DMS153 (cell line): Measurements from ENCODE around the gene MGMT.

ENCODE experiments used
- DNase-seq: peaks from one replicate; lab custom pipeline; 2025; lab: John Stamatoyannopoulos, UW

MGMT gene

GRCh38 chr10:129455625-129456024, 11.4 kb upstream of the MGMT start:
- DNase-seq = no peak

DNA sequence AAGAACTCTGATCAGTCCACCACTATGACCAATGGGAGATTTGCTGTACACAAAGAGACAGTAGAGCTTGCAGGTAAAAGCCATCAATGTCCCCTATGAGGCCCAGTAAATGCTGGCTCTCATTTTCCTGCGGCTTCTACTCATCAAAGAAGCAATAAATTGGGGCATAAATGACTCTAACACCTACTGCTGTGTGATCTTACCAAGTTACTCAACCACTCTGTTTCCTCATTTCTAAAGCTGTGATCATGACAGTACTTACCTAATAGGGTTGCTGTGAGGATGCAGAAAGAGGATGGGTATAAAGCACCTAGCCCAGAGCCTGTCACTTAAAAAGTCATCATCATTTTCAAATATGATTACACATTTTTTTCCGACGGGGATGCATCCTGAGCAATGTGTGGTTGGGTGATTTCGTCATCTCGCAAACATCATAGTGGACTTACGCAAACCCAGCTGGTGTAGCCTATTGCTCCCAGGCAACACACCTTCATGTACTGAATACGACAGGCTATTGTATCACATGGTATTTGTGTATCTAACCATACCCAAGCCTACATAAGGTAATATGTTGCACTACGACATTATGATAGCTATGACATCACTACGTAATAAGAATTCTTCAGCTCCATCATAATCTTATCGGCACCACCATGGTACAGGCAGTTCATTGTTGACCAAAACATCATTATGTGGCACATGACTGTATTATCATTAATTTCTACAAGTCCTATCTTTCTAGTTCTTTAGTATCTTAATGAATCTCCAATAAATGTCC, 7.1 kb upstream of the MGMT start:
- DNase-seq = no peak

DNA sequence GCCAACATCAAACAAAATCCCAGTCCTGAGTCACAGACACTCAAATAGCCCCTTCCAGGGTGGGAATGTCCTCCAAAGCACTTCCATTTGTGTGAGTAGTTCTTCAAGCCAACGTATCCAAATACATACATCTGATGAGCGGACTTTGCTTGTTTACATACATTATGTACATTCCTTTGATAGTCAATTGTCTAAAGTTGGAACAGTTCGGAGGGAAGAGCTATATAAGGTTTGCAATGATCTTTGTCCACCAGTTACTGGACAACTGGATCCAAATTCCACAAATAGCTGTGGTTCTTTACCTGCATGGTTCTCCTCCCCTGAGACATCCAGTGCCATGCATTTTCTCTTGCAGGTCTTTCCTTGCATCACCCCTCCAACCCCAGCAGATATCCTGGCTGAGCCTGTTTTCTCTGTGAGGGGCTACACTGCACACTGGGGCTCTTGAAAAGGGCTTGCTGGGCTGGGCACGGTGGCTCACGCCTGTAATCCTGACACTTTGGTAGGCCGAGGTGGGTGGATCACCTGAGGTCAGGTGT, 4.7 kb upstream of the MGMT start:
- DNase-seq = no peak

DNA sequence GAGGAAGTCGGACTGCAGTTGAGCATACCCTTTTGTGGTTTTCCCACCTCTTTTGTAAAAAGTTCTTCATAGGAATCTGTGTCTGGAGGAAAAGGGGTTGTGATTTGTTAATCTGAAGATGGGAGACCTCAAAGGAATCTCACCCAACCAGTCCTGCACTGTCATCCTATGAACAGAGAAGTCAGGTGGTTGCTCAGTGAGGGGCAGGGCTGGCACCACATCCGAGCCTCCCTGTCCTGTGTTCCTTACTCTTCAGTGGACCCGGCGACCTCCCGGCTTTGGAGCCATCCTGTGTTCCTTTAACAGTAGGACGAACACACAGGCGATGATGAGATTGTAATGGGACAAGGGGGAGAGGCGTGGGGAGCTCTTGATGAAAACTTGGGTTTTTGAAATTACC, 2.8 kb upstream of the MGMT start:
- no peak for DNase-seq

GRCh38 chr10:129465796-129466702, 992 bp upstream of the MGMT start:
- no peak for DNase-seq

- no peak for DNase-seq
Measured at GRCh38 chr10:129467359-129468064, 471 bp downstream of the MGMT start.

GRCh38 chr10:129468187-129468586, 1.1 kb downstream of the MGMT start:
- DNase-seq = no peak

GRCh38 chr10:129470103-129470851, 3.2 kb downstream of the MGMT start:
- no peak for DNase-seq

DNA sequence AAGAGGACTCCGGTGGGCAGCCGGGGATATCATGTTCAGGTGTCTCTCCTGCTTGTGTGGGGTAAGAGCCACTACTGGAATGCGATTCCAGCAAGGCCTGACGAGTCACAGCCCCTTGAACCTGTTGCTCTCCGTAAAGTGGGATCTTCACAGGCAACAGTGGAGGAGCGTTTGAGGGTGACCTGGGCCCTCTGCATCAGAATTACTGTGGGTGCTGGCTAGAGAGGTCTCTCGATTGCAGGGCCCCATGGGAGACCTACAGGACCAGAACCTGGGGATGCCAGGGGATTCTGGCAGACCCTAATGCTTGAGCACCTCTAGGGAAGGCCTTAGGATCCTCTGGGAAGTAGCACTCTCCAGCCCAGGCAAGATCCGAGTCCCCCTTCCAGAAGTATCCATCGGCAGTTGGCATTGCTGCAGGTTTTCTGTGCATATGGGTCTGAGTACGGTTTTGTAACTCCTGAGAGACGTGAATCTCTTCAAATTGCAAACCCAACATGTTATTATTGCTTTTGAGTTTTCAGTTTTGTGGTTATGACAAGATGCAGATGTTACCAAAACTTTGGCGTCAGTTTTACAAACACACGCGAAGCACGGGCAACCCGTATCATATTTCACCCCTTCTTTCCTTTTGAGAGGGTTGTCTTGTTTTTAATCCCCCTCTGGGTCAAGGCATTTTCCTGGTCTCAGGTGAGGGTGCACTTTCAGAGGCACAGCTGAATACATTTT, 4.6 kb downstream of the MGMT start:
- DNase-seq = no peak

DNA sequence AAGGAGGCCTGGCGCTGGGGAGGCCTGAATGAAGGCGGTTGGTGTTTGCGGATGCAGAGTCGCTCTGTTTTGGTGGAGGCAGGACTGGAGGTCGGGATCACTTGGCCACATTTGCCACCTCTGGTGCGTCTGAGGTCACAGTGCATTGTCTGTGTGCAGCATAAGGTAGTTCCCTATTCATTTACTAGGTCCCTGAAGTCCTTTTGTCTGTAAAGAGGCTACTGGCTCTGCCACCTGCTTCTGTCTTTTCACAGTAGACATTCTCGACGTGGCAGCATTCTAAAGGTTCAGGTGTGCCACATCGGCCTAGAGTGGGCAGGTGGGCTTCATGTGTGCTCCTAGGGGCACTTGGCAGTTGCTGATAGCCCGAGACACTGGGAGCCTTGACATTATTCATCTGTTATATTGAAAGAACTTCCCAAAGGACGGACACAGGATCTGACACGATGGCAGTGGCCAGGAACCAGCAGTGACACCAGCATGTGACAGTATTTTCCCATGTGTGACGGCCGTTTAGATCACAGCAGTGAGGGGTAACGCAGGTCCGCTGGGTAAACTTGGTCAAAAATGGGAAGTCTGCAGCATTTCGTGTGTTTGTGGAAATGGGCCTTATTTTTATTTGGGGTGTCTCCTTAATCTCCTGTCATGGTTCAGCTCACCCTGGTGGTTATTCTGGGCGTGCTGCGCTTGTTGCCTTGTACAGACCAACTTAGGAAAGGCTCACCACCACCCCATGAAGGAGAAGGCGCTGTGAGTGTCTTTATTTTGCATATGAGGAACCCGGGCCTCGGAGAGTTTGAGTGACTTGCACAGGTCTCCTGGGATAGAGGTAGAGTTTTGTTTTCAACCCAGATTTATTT, 5.9 kb downstream of the MGMT start:
- DNase-seq = no peak

- DNase-seq = no peak
Measured at GRCh38 chr10:129474642-129475041, 7.6 kb downstream of the MGMT start.

DNA sequence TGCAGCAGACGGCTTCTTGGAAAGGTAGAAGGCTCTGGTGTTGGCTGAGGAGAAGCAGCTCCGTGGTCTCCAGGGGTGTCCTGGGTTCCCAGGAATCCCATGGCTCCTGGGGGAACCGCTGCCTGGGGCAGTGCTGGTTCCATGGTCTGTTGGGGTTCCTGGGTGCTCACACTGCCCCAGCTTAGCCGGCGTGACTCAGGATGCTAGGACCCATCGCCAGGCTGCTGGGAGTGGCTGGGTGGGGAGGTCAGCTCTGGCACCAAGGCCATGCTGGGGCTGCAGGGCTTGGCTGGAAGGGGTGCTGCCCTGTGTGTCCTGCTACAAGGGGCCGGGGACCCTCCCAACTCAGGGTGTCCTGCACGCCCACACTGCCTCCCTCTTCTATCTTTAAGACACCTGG, 9.4 kb downstream of the MGMT start:
- DNase-seq = no peak

GRCh38 chr10:129477051-129477450, 10.0 kb downstream of the MGMT start:
- no peak for DNase-seq

DNA sequence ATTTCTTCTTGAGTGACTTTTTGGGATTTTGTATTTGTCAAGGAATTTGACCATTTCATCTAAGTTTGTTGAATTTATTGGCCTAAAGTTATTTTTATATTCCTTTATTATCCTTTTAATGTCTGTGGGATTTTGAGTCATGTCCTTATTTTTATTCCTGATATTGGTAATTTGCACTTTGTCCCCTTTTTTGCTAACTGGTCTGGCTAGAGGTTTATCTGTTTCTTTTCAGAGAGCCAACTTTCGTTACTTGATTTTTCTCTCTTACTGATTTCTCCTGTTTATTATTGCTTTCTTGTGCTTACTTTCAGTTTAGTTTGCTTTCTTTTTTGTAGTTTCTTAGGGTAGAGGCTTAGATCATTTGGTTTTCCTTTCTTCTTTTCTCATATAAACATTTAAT, 14.6 kb downstream of the MGMT start:
- no peak for DNase-seq

GRCh38 chr10:129483430-129484010, 16.5 kb downstream of the MGMT start:
- no peak for DNase-seq

DNA sequence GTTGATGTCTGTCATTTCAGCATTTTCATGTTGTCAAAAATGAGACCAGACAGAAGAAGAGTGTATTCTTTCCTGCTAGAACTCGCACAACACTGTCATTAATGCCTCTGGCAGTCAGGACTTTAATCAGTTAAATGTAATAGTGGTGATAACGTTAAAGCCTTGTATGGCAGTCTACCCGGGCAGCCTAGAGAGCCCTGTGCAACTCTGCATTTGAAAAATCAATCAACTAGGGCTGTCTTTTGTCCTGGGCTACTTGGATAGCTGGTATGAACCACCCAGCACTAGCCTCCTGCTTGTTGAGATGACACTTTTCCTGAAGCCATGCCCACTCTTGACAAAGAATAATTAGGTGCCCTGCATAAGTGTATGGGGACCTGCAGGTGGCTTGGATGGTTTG, 19.8 kb downstream of the MGMT start:
- no peak for DNase-seq

DNA sequence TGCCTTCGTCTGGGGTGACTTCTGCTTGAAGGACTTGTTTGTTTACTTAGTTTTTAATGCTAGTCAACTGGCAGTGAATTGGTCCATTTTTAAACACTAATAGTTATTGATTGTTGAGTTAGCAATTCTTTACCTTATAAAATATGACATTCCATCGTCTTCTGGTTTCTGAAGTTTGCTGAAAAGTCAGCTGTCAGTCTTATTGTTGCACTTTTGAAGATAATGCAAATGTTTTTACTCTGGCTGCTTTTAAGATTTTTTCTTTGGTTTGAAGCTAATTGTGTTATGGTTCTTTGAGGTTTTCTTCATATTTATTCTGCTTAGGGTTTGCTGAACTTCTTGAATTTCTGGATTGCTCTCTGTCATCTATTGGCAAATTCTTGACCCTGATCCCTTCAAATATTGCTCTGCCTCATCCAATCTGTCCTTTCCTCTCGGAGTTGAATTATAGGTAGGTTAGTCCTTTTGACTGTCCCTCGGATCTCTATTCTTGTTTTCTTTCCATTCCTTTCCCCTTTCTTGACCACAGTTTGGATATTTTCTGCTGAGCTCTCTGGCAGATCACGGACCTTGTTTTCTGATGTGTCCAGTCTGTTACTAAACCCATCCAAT, 24.2 kb downstream of the MGMT start:
- DNase-seq = peak; percentile 38

GRCh38 chr10:129494176-129494575, 27.1 kb downstream of the MGMT start:
- no peak for DNase-seq

- no peak for DNase-seq
Measured at GRCh38 chr10:129494740-129495139, 27.7 kb downstream of the MGMT start.
